SK-N-SH (cell line): Measurements from ENCODE around the gene GPR12.

Experiments used
- EP300 ChIP-seq, 2 experiments: IDR thresholded peaks; 2 replicates each; pipeline versions ENCODE4 v1.4.0 to v1.6.1; 2012; ENCODE audit warnings: borderline replicate concordance in 1 of 2, low read depth in 1 of 2, low read length in 1 of 2
- GABPA ChIP-seq: IDR thresholded peaks from 2 replicates; pipeline ENCODE4 v1.4.0; 2012; ENCODE audit warnings: low read depth, mild to moderate bottlenecking
- JUND ChIP-seq: IDR thresholded peaks from 2 replicates; pipeline ENCODE4 v1.4.0; 2012
- MXI1 ChIP-seq: IDR thresholded peaks from 2 replicates; pipeline ENCODE4 v1.6.1; 2012; ENCODE audit warnings: mild to moderate bottlenecking, low read depth, low read length, improper control_type of control experiment
- POLR2AphosphoS5 ChIP-seq: IDR thresholded peaks from 2 replicates; pipeline ENCODE4 v1.6.1; 2012; ENCODE audit warnings: low read depth, low read length
- RAD21 ChIP-seq: IDR thresholded peaks from 2 replicates; pipeline ENCODE4 v1.6.1; 2012; ENCODE audit warnings: mild to moderate bottlenecking, low read length
- RFX5 ChIP-seq: IDR thresholded peaks from 2 replicates; pipeline ENCODE4 v1.6.1; 2012; ENCODE audit warnings: mild to moderate bottlenecking, improper control_type of control experiment, low read length
- SIN3A ChIP-seq: IDR thresholded peaks from 2 replicates; pipeline ENCODE4 v1.6.1; 2012; ENCODE audit warnings: low read depth, mild to moderate bottlenecking, low read length, moderate library complexity, borderline replicate concordance
- SMC3 ChIP-seq: IDR thresholded peaks from 2 replicates; pipeline ENCODE4 v1.6.1; 2012; ENCODE audit warnings: low read depth, low read length, improper control_type of control experiment
- TCF12 ChIP-seq: IDR thresholded peaks from 2 replicates; pipeline ENCODE4 v1.4.0; 2012
- USF2 ChIP-seq: fragments of 150-350 bp; IDR thresholded peaks from 2 replicates; pipeline ENCODE4 v1.6.1; 2017; ENCODE audit warnings: antibody characterized with exemption, low read length, low read depth, borderline replicate concordance
- TF ChIP-seq, protein P1 (sequence below): fragments of 200-600 bp; sonication (generic); IDR thresholded peaks from 2 replicates; pipeline ENCODE4 v1.6.1; 2017; ENCODE audit warnings: antibody characterized with exemption, mild to moderate bottlenecking, moderate library complexity
- TF ChIP-seq, protein P2 (sequence below): IDR thresholded peaks from 2 replicates; pipeline ENCODE4 v1.6.1; 2012; ENCODE audit warnings: mild to moderate bottlenecking, low read depth, low read length, moderate library complexity

DNA sequence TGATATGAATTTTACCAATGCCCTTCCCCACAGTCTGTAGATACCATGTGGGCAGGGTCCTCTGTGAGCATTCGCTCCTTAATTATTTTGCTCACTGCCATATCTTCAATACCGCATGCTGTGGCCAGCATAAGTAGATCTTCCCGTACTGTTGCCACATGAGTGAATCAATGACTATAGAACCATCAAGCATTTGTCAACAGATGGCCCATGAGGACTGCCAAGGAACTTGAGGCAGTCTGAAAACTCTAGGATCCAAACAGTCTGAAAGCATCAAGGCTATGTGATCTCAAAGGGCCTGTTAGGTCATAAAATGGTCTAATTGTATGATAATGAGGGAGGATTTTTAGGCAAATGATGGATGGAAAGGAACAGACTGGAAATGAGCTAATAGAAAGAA, 27.4 kb upstream of the GPR12 start:
- TF ChIP-seq POLR2AphosphoS5 (no peak), SMC3 (no peak), EP300 (IDR thresholded peaks at IDR 0.05; ENCODE audit: borderline replicate concordance in 1 of 2, low read depth in 1 of 2, low read length in 1 of 2) (no peak), GABPA (no peak), RAD21 (no peak), TCF12 (no peak), USF2 (no peak), MXI1 (no peak), RFX5 (no peak), JUND (no peak), SIN3A (no peak)
- TF ChIP-seq, protein P1, sequence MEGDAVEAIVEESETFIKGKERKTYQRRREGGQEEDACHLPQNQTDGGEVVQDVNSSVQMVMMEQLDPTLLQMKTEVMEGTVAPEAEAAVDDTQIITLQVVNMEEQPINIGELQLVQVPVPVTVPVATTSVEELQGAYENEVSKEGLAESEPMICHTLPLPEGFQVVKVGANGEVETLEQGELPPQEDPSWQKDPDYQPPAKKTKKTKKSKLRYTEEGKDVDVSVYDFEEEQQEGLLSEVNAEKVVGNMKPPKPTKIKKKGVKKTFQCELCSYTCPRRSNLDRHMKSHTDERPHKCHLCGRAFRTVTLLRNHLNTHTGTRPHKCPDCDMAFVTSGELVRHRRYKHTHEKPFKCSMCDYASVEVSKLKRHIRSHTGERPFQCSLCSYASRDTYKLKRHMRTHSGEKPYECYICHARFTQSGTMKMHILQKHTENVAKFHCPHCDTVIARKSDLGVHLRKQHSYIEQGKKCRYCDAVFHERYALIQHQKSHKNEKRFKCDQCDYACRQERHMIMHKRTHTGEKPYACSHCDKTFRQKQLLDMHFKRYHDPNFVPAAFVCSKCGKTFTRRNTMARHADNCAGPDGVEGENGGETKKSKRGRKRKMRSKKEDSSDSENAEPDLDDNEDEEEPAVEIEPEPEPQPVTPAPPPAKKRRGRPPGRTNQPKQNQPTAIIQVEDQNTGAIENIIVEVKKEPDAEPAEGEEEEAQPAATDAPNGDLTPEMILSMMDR, result no peak
- TF ChIP-seq, protein P2, sequence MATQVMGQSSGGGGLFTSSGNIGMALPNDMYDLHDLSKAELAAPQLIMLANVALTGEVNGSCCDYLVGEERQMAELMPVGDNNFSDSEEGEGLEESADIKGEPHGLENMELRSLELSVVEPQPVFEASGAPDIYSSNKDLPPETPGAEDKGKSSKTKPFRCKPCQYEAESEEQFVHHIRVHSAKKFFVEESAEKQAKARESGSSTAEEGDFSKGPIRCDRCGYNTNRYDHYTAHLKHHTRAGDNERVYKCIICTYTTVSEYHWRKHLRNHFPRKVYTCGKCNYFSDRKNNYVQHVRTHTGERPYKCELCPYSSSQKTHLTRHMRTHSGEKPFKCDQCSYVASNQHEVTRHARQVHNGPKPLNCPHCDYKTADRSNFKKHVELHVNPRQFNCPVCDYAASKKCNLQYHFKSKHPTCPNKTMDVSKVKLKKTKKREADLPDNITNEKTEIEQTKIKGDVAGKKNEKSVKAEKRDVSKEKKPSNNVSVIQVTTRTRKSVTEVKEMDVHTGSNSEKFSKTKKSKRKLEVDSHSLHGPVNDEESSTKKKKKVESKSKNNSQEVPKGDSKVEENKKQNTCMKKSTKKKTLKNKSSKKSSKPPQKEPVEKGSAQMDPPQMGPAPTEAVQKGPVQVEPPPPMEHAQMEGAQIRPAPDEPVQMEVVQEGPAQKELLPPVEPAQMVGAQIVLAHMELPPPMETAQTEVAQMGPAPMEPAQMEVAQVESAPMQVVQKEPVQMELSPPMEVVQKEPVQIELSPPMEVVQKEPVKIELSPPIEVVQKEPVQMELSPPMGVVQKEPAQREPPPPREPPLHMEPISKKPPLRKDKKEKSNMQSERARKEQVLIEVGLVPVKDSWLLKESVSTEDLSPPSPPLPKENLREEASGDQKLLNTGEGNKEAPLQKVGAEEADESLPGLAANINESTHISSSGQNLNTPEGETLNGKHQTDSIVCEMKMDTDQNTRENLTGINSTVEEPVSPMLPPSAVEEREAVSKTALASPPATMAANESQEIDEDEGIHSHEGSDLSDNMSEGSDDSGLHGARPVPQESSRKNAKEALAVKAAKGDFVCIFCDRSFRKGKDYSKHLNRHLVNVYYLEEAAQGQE, result no peak
